Stimulated activated CD8-positive, alpha-beta memory T cell treated with anti-CD3 and anti-CD28 coated beads, Interleukin-4, amount 100 ng/mL, for 1 hour (primary cell): Measurements from ENCODE around the gene GSTM4.

Experiments used
- DNase-seq, 2 donors: peaks; one replicate each; pipeline ENCODE4 v3.0.0-alpha.2; 2020; ENCODE audit warnings: low read depth in 2 of 2, low spot score in 1 of 2

The GSTM4 gene

GRCh38 chr1:109655615-109656519 is at the start of gene GSTM4:
TSS of gene GSTM4 (plus strand) at chr1:109656099. CDS start at chr1:109656390, 291 bp downstream.
- DNase-seq, result peak in 1 of 2 donors; percentile 38

GRCh38 chr1:109609881-109610280 is 46.0 kb upstream of the GSTM4 start:
- no peak for DNase-seq

- DNase-seq, result no peak
These were observed 45.1 kb upstream of the GSTM4 start for GRCh38 chr1:109610609-109611307.

GRCh38 chr1:109611308-109611990 is 44.5 kb upstream of the GSTM4 start:
- no peak for DNase-seq

- no peak for DNase-seq
These were observed 42.3 kb upstream of the GSTM4 start for GRCh38 chr1:109613361-109614147.

GRCh38 chr1:109615879-109616278 is 40.0 kb upstream of the GSTM4 start:
- no peak for DNase-seq

GRCh38 chr1:109616391-109616790 is 39.5 kb upstream of the GSTM4 start:
- no peak for DNase-seq

GRCh38 chr1:109617291-109617801 is 38.6 kb upstream of the GSTM4 start:
- no peak for DNase-seq

- no peak for DNase-seq
These were observed 37.0 kb upstream of the GSTM4 start for GRCh38 chr1:109618661-109619575.

- DNase-seq, result peak; percentile 40 to 47
These were observed 36.1 kb upstream of the GSTM4 start, which contains the start of the genes AMPD2 and GNAT2 for GRCh38 chr1:109619576-109620400. TSS of gene AMPD2 (plus strand) at chr1:109619837. CDS start at chr1:109621176, 1,339 bp downstream. TSS of gene GNAT2 (minus strand) at chr1:109619616. CDS start at chr1:109612870, 6,746 bp downstream.

GRCh38 chr1:109620401-109620791 is 35.5 kb upstream of the GSTM4 start:
- DNase-seq, result no peak

- peak; percentile 89 to 92 for DNase-seq
These were observed 35.0 kb upstream of the GSTM4 start for GRCh38 chr1:109620841-109621286.

GRCh38 chr1:109621379-109622136 is 34.3 kb upstream of the GSTM4 start:
- DNase-seq, result no peak

- no peak for DNase-seq
These were observed 33.6 kb upstream of the GSTM4 start for GRCh38 chr1:109622137-109622892.

- no peak for DNase-seq
These were observed 33.0 kb upstream of the GSTM4 start for GRCh38 chr1:109622895-109623294.

GRCh38 chr1:109623601-109624161 is 32.2 kb upstream of the GSTM4 start:
- DNase-seq, result no peak
